Ishikawa (cell line): ENCODE data around the gene ANKRD1.

Experiments used
- CEBPB ChIP-seq: IDR thresholded peaks from 2 replicates; pipeline ENCODE4 v1.6.1; 2012
- CREB1 ChIP-seq: IDR thresholded peaks from 2 replicates; pipeline ENCODE4 v1.6.1; 2012; ENCODE audit warnings: low read depth
- EGR1 ChIP-seq: IDR thresholded peaks from 2 replicates; pipeline ENCODE4 v1.6.1; 2012
- EP300 ChIP-seq: IDR thresholded peaks from 2 replicates; pipeline ENCODE4 v1.6.1; 2012; ENCODE audit warnings: borderline replicate concordance
- FOXM1 ChIP-seq: IDR thresholded peaks from 2 replicates; pipeline ENCODE4 v1.6.1; 2012; ENCODE audit warnings: low read depth, borderline replicate concordance
- MAX ChIP-seq: IDR thresholded peaks from 2 replicates; pipeline ENCODE4 v1.6.1; 2012
- NFIC ChIP-seq: IDR thresholded peaks from 2 replicates; pipeline ENCODE4 v1.6.1; 2012
- RAD21 ChIP-seq: IDR thresholded peaks from 2 replicates; pipeline ENCODE4 v1.6.1; 2012; ENCODE audit warnings: low read depth
- REST ChIP-seq: IDR thresholded peaks from 2 replicates; pipeline ENCODE4 v1.6.1; 2012; ENCODE audit warnings: low read depth, mild to moderate bottlenecking
- TAF1 ChIP-seq: IDR thresholded peaks from 2 replicates; pipeline ENCODE4 v1.6.1; 2012; ENCODE audit warnings: low read depth, mild to moderate bottlenecking
- TCF12 ChIP-seq: IDR thresholded peaks from 2 replicates; pipeline ENCODE4 v1.6.1; 2012; ENCODE audit warnings: low read depth
- TEAD4 ChIP-seq: IDR thresholded peaks from 2 replicates; pipeline ENCODE4 v1.6.1; 2012
- USF1 ChIP-seq: IDR thresholded peaks from 2 replicates; pipeline ENCODE4 v1.6.1; 2012
- YY1 ChIP-seq: IDR thresholded peaks from 2 replicates; pipeline ENCODE4 v1.6.1; 2012; ENCODE audit warnings: low read depth
- ZBTB7A ChIP-seq: IDR thresholded peaks from 2 replicates; pipeline ENCODE4 v1.6.1; 2012; ENCODE audit warnings: low read depth

Gene ANKRD1

GRCh38 chr10:90925079-90926029 is 4.5 kb upstream of the ANKRD1 start:
- no peak for TF ChIP-seq CREB1
- TF ChIP-seq YY1, result no peak
- TF ChIP-seq RAD21, result no peak
- no peak for TF ChIP-seq TAF1
- peak; percentile 79 for TF ChIP-seq NFIC
- TF ChIP-seq USF1, result no peak
- no peak for TF ChIP-seq EGR1
- TF ChIP-seq MAX, result peak; percentile 64; the same call in 1 of the 2 replicates
- TF ChIP-seq TCF12, result 0 out of 2 replicates have a peak, but pooled peaks have one; percentile 15
- TF ChIP-seq FOXM1, result no peak
- no peak; the same call in 1 of the 2 replicates for TF ChIP-seq TEAD4
- no peak for TF ChIP-seq ZBTB7A
- no peak for TF ChIP-seq REST
- TF ChIP-seq EP300, result peak; percentile 11; the same call in 1 of the 2 replicates
- no peak for TF ChIP-seq CEBPB

DNA sequence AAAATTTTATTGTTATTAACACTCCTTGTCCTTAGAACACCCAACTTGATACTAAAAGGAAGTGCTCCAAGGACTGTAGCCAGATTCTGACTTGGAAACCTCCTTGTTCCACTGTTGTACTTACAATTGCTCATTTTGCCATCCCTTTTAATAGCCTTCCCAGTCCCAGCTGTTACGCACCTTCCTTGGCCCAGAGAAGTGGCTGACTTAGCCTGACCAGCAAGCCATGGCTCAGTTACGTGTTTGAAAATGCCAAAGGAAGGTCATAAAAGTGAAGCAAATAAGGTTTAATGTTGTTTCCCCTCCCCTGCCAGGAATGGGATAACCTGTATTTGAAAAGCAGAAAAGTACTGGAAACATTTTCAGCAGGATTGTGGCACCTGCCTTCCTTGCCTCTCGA is 3.7 kb upstream of the ANKRD1 start:
- TF ChIP-seq RAD21 (no peak), TAF1 (no peak), FOXM1 (no peak), EP300 (no peak), YY1 (no peak), ZBTB7A (no peak), CEBPB (no peak), TEAD4 (no peak), REST (no peak), TCF12 (no peak), NFIC (no peak), USF1 (no peak), MAX (no peak), CREB1 (no peak), EGR1 (no peak)

DNA sequence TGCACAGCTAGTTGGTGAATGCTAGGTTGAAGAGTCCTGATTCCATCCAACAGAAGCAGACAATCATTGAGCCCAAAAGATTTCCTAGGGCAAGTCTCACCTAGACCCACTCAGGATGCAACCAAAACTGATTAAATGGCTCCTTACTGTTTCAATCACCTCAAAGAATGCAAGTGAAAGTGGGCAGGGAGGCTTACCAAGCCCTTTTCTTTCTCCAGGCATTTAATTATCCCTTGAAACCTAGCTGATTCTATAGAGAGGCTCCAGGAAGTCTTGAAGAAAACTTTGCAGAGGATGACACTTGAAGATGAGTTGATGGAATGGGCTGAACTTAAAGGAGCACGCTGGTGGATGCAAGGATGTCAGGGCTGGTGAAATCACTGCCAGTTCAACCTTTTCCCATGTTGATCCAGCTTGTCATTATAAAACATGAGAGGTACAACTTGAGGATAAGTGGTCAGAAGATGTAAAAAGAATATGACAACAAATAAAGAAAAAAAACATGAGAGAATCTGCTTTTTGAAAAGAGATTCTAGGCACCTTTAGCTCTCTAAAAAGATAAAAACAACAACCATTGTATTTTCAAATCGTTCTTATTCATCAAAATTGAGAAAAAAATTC is 2.3 kb upstream of the ANKRD1 start:
- TF ChIP-seq YY1 (no peak), USF1 (no peak), TAF1 (no peak), ZBTB7A (no peak), EP300 (no peak), CEBPB (no peak), TCF12 (no peak), REST (no peak), CREB1 (no peak), TEAD4 (no peak), NFIC (no peak)
